ENCODE measurements around the gene CPO. TPM values are rescaled to one million over a fixed set of nuclear protein-coding genes. Genes with fewer than 3 reads are reported as not detected.

The CPO gene
- total RNA-seq, 2 donors from 2014 or later = not detected

- Histone ChIP-seq H3K36me3 (replicated peaks in 1 of 2; ENCODE audit: insufficient read depth in 1 of 2, low read depth in 2 of 2) (no peaks in the 10 kb centered on the region), H3K9me3 (no peaks in the 10 kb centered on the region), H3K4me3 (no peak overlapping the region), H3K27me3 (no peaks in the 10 kb centered on the region), H3K27ac (no peak overlapping the region), H3K4me1 (peaks cover 4% of the 10 kb centered on the region)
- TF ChIP-seq POLR2A (IDR thresholded peaks at IDR 0.05) (no peak), CTCF (IDR thresholded peaks at IDR 0.05) (no peak)
- intact Hi-C loops (cut with DNase I) = no loop called here
- ATAC-seq (no peak), DNase-seq (no peak)
- 73 to 82% methylated on average over 3 of the region's 3 CpGs for WGBS, 2 donors
Measured at GRCh38 chr2:206958261-206958660, 18.9 kb downstream of the CPO start.

- intact Hi-C loops (cut with DNase I) = no loop called here
- ATAC-seq (peak; percentile 69), DNase-seq (peak; percentile 14 to 38 (median 26))
- TF ChIP-seq CTCF (IDR thresholded peaks at IDR 0.05) = no peak
- no peak for TF ChIP-seq POLR2A (IDR thresholded peaks at IDR 0.05)
- Histone ChIP-seq H3K4me1 (peaks cover 4% of the 10 kb centered on the region), H3K27ac (peak overlapping the region in 2 of 4 donors; percentile 49 to 57), H3K36me3 (replicated peaks in 1 of 2; ENCODE audit: insufficient read depth in 1 of 2, low read depth in 2 of 2) (no peaks in the 10 kb centered on the region), H3K9me3 (no peaks in the 10 kb centered on the region), H3K27me3 (no peaks in the 10 kb centered on the region), H3K4me3 (no peak overlapping the region)
- WGBS, 2 donors = 16 to 17% methylated on average over 4 of the region's 4 CpGs
Measured at GRCh38 chr2:206962966-206963365, 23.6 kb downstream of the CPO start.

- ATAC-seq (no peak), DNase-seq (no peak)
- no peaks in the 10 kb centered on the region for H3K9me3 ChIP-seq
- H3K27me3 ChIP-seq = no peaks in the 10 kb centered on the region
- no peak overlapping the region for H3K27ac ChIP-seq
- H3K4me1 ChIP-seq = peaks cover 9% of the 10 kb centered on the region
- no peak for TF ChIP-seq POLR2A (IDR thresholded peaks at IDR 0.05)
- TF ChIP-seq CTCF (IDR thresholded peaks at IDR 0.05) = no peak
- H3K4me3 ChIP-seq = no peak overlapping the region
- H3K36me3 ChIP-seq (replicated peaks in 1 of 2; ENCODE audit: insufficient read depth in 1 of 2, low read depth in 2 of 2) = no peaks in the 10 kb centered on the region
- 63 to 72% methylated on average over 7 of the region's 7 CpGs for WGBS, 2 donors
- intact Hi-C loops (cut with DNase I) = no loop called here
Measured at GRCh38 chr2:206968134-206969086, 29.1 kb downstream of the CPO start.

- H3K4me1 ChIP-seq = peaks cover 9% of the 10 kb centered on the region
- 88 to 94% methylated on average over 6 of the region's 6 CpGs for WGBS, 2 donors
- no peaks in the 10 kb centered on the region for H3K27me3 ChIP-seq
- TF ChIP-seq POLR2A (IDR thresholded peaks at IDR 0.05) (no peak), CTCF (IDR thresholded peaks at IDR 0.05) (no peak)
- ATAC-seq = no peak
- no peak overlapping the region for H3K4me3 ChIP-seq
- no peaks in the 10 kb centered on the region for H3K9me3 ChIP-seq
- intact Hi-C loops (cut with DNase I) = no loop called here
- no peak for DNase-seq
- H3K27ac ChIP-seq = no peak overlapping the region
- H3K36me3 ChIP-seq (replicated peaks in 1 of 2; ENCODE audit: insufficient read depth in 1 of 2, low read depth in 2 of 2) = no peaks in the 10 kb centered on the region
Measured at GRCh38 chr2:206969192-206969591, 29.9 kb downstream of the CPO start.
